Aorta (tissue), 5 donors: Measurements from ENCODE around the gene GMEB2. TPM values are rescaled to one million over a fixed set of nuclear protein-coding genes. Genes with fewer than 3 reads are reported as not detected.

ENCODE experiments used
- ATAC-seq: fragments of 200-7000 bp; cut with Tn5 transposase; one replicate; pipeline ENCODE4 v1.9.1; 2022; ENCODE audit warnings: moderate library complexity; ENCODE audit not compliant: low FRiP score
- DNase-seq, 2 donors: peaks; one replicate each; pipeline ENCODE4 v3.0.0-alpha.2; 2020
- H3K27ac ChIP-seq, 2 donors: one replicate each; pipeline ENCODE4 v1.5.1; 2013; ENCODE audit warnings: low read length in 2 of 2, mild to moderate bottlenecking in 2 of 2, moderate library complexity in 2 of 2, control low read depth in 1 of 2, inconsistent platforms in 1 of 2, low read depth in 1 of 2
- H3K27me3 ChIP-seq, 2 donors: one replicate each; pipeline ENCODE4 v1.6.1; 2013; ENCODE audit warnings: control low read depth in 1 of 2, low read length in 1 of 2, mild to moderate bottlenecking in 1 of 2, moderate library complexity in 1 of 2; ENCODE audit not compliant: insufficient read depth in 2 of 2, control insufficient read depth in 1 of 2
- H3K36me3 ChIP-seq, 2 donors: one replicate each; pipeline ENCODE4 v1.6.1; 2013; ENCODE audit warnings: control low read depth in 1 of 2, low read length in 1 of 2, mild to moderate bottlenecking in 1 of 2; ENCODE audit not compliant: insufficient read depth in 2 of 2, control insufficient read depth in 1 of 2
- H3K4me1 ChIP-seq, 2 donors: one replicate each; pipeline ENCODE4 v1.6.1; 2013; ENCODE audit warnings: low read length in 2 of 2, control low read depth in 1 of 2, mild to moderate bottlenecking in 1 of 2, moderate library complexity in 1 of 2; ENCODE audit not compliant: insufficient read depth in 2 of 2, control insufficient read depth in 1 of 2
- H3K4me3 ChIP-seq, 2 donors: one replicate each; pipeline ENCODE4 v1.5.1; 2013; ENCODE audit warnings: low read length in 2 of 2, control low read depth in 1 of 2, mild to moderate bottlenecking in 1 of 2
- H3K9me3 ChIP-seq: one replicate; pipeline ENCODE4 v1.6.1; 2013; ENCODE audit warnings: mild to moderate bottlenecking, low read length; ENCODE audit not compliant: control insufficient read depth
- WGBS, 2 donors: extraction: QIAGEN DNeasy Blood & Tissue Kit; methylation state at CpG; one replicate each; pipeline ENCODE4 v1.1.7; 2013; 5-methylcytosine and 5-hydroxymethylcytosine counted together
- intact Hi-C, 2 donors: fragments of 100-400 bp; cut with DNase I; formaldehyde crosslinking; loops; one replicate each; pipeline versions ENCODE4 v1.14.2 to v1.15.0; 2022
- polyA plus RNA-seq, 2 donors: library from polyadenylated mRNA; stranded (reverse); fragments of 200-250 nt; gene quantifications; one replicate each; pipeline ENCODE4 v1.2.3, GENCODE V29; 2013
- total RNA-seq, 2 donors: library from RNA; stranded (reverse); fragmentation: NEBNext Ultra II Directional; extraction: Animal tissue kit (Norgen Biotek cat#: 25700); gene quantifications; one replicate each; pipeline ENCODE4 v1.2.1, GENCODE V29; 2021
- donor health status: healthy with polysubstance abuse.
- donor health status: Bipolar disorder and iron deficiency.
- donor health status: DM: no; HTN: no; CAD: no.
- donor health status: DM: no; HTN: no; CAD: no.
- donor health status: DM: yes; HTN: yes; CAD: no.

The GMEB2 gene
- total and polyA plus RNA-seq, 4 donors, result 3.9 to 10.3 (median 9.9) TPM

GRCh38 chr20:63552481-63553249 is 74.2 kb downstream of the GMEB2 start:
- Histone ChIP-seq H3K9me3 (no peaks in the 10 kb centered on the region), H3K27ac (no peak overlapping the region), H3K4me3 (no peak overlapping the region), H3K27me3 (no peaks in the 10 kb centered on the region), H3K36me3 (no peaks in the 10 kb centered on the region), H3K4me1 (no peaks in the 10 kb centered on the region)
- ATAC-seq (no peak), DNase-seq (no peak)
- intact Hi-C loops, result no loop called here
- WGBS, 2 donors, result 46 to 48% methylated on average over 15 of the region's 15 CpGs

GRCh38 chr20:63551068-63551467 is 75.8 kb downstream of the GMEB2 start:
- DNase-seq (no peak), ATAC-seq (no peak)
- Histone ChIP-seq H3K9me3 (no peaks in the 10 kb centered on the region), H3K36me3 (no peaks in the 10 kb centered on the region), H3K4me3 (no peak overlapping the region), H3K4me1 (no peaks in the 10 kb centered on the region), H3K27me3 (no peaks in the 10 kb centered on the region), H3K27ac (no peak overlapping the region)
- 36 to 40% methylated on average over 9 of the region's 9 CpGs for WGBS, 2 donors
- intact Hi-C loops, result no loop called here

GRCh38 chr20:63549679-63550282 is 77.1 kb downstream of the GMEB2 start:
- no peaks in the 10 kb centered on the region for H3K9me3 ChIP-seq
- H3K27ac ChIP-seq, result no peak overlapping the region
- no peak overlapping the region for H3K4me3 ChIP-seq
- no peaks in the 10 kb centered on the region for H3K4me1 ChIP-seq
- H3K36me3 ChIP-seq, result no peaks in the 10 kb centered on the region
- no peaks in the 10 kb centered on the region for H3K27me3 ChIP-seq
- no peak for DNase-seq
- WGBS, 2 donors, result 79 to 82% methylated on average over 17 to 18 of the region's 18 CpGs
- no peak for ATAC-seq
- intact Hi-C loops, result no loop called here

DNA sequence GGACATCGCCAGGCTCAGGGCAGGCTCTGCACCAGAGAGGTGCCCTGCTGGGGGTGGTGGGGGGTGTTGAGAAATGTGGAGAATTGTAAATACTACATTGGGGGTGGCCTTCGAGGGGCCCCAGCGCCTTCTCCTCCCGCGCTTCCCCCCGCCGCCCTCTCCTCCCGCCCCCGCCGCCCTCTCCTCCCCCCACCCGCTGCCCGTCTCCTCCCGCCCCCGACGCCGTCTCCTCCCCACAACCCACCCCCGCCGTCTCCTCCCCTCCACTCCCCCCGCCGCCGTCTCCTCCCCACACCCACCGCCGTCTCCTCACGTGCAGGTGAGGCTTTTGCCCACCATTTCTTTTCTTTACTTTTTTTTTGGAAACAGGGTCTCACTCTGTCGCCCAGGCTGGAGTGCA is 77.9 kb downstream of the GMEB2 start:
- Histone ChIP-seq H3K36me3 (no peaks in the 10 kb centered on the region), H3K27me3 (no peaks in the 10 kb centered on the region), H3K9me3 (no peaks in the 10 kb centered on the region), H3K4me1 (no peaks in the 10 kb centered on the region), H3K4me3 (no peak overlapping the region), H3K27ac (no peak overlapping the region)
- WGBS, 2 donors, result 28 to 33% methylated on average over 6 to 23 of the region's 25 CpGs
- intact Hi-C loops, result no loop called here
- ATAC-seq (no peak), DNase-seq (no peak)

DNA sequence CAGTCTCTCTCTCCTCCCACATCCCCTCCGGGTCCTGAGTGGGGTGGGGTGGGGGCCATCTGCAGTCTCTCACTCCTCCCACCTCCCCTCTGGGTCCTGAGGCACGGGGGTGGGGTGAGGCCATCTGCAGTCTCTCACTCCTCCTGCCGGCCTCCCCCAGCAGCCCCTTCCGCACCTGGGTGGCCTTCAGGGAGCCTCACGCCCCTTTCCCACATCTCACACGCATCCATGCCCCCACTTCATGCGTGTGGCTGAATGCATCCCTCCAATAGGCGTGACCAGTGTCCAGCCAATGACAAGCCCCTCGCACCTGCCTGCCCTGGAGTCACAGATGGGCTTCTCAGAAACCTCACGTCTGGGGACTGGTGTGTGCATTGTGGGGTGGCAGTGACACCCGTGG is 78.4 kb downstream of the GMEB2 start:
- Histone ChIP-seq H3K4me3 (no peak overlapping the region), H3K27ac (no peak overlapping the region), H3K36me3 (no peaks in the 10 kb centered on the region), H3K27me3 (no peaks in the 10 kb centered on the region), H3K9me3 (no peaks in the 10 kb centered on the region), H3K4me1 (no peaks in the 10 kb centered on the region)
- intact Hi-C loops, result no loop called here
- WGBS, 2 donors, result 40 to 52% methylated on average over 10 to 11 of the region's 11 CpGs
- DNase-seq, result no peak
- ATAC-seq, result no peak

DNA sequence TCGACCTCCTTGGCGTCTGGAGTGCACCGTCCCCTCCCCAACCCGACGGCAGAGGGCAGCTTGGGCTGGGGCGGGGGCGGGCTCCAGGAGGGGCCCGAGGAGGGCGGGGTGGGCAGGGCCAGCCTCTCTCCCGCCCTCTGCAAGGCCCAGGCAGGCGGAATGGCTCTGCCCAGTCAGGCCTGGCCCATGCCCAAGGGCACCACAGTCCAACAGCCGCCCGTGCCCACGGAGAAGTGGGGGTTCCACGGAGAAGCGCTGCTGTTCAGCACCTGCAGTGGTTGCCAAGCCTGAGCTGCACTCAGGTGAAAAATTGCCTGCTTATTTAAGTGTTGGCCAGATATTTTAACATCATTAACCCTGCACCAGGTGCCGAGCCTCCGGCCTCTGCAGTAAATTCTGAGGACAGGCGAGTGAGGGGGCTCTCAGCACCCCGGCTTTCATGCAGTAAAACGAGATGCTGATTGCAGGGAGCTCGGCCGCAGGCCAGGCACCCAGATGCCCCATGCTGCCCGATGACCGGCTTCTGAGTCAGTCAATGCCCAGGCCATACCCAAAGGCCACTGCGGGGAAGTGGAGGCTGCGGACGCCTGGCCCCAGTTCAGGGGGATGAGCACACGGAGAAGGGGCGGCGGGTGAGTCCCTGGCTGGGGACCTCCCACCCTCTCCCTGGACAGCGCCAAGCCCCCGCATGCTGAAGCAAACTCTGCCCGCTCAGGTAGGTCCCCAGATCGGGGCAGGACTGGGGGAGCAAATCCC is 79.0 kb downstream of the GMEB2 start, which contains the start of gene SRMS:
Gene SRMS, minus strand, starts transcription at position 25 of the 756 bp plus-strand sequence. CDS start 286 bp downstream, outside the sequence.
- Histone ChIP-seq H3K27ac (no peak within 1 kb of the TSS), H3K36me3 (no peaks in the 10 kb centered on the region), H3K4me3 (no peak within 1 kb of the TSS), H3K4me1 (no peaks in the 10 kb centered on the region), H3K9me3 (no peaks in the 10 kb centered on the region), H3K27me3 (no peaks in the 10 kb centered on the region)
- DNase-seq (no peak), ATAC-seq (no peak)
- intact Hi-C loops, result no loop called here
- WGBS, 2 donors, result 47 to 49% methylated on average over 32 to 35 of the region's 35 CpGs

GRCh38 chr20:63546956-63547724 is 79.8 kb downstream of the GMEB2 start:
- no peak for ATAC-seq
- Histone ChIP-seq H3K27me3 (no peaks in the 10 kb centered on the region), H3K9me3 (no peaks in the 10 kb centered on the region), H3K4me1 (no peaks in the 10 kb centered on the region), H3K4me3 (no peak overlapping the region), H3K36me3 (no peaks in the 10 kb centered on the region), H3K27ac (no peak overlapping the region)
- intact Hi-C loops, result no loop called here
- DNase-seq, result no peak
- WGBS, 2 donors, result 49% methylated on average over 56 to 58 of the region's 58 CpGs

GRCh38 chr20:63546256-63546955 is 80.5 kb downstream of the GMEB2 start:
- intact Hi-C loops, result no loop called here
- no peaks in the 10 kb centered on the region for H3K27me3 ChIP-seq
- no peak overlapping the region for H3K27ac ChIP-seq
- no peak for ATAC-seq
- DNase-seq, result no peak
- H3K4me1 ChIP-seq, result no peaks in the 10 kb centered on the region
- 74 to 76% methylated on average over 19 to 20 of the region's 20 CpGs for WGBS, 2 donors
- no peak overlapping the region for H3K4me3 ChIP-seq
- no peaks in the 10 kb centered on the region for H3K36me3 ChIP-seq
- no peaks in the 10 kb centered on the region for H3K9me3 ChIP-seq
